Loucy (cell line): ENCODE data around the gene TMEM182.

Experiments used
- H2AFZ ChIP-seq: fragments of 200-600 bp; sonication (generic); 2 replicates; pipeline ENCODE4 v1.6.0; 2016; ENCODE audit warnings: antibody characterized with exemption, mild to moderate bottlenecking, low read length, moderate library complexity
- H3F3A ChIP-seq: fragments of 200-600 bp; 2 replicates; pipeline ENCODE4 v1.6.0; 2016; ENCODE audit warnings: antibody characterized with exemption, low read depth, mild to moderate bottlenecking
- H3K27me3 ChIP-seq: fragments of 200-600 bp; sonication (generic); 2 replicates; pipeline ENCODE4 v1.6.1; 2014; ENCODE audit warnings: low read length, mild to moderate bottlenecking; ENCODE audit not compliant: insufficient read depth, poor library complexity, severe bottlenecking
- H3K36me3 ChIP-seq: fragments of 200-600 bp; sonication (generic); 2 replicates; pipeline ENCODE4 v1.6.1; 2016; ENCODE audit warnings: low read length; ENCODE audit not compliant: insufficient read depth
- H3K4me1 ChIP-seq: fragments of 200-600 bp; sonication (generic); 2 replicates; pipeline ENCODE4 v1.5.1; 2014; ENCODE audit warnings: low read length, mild to moderate bottlenecking; ENCODE audit not compliant: insufficient read depth, poor library complexity, severe bottlenecking
- H3K4me2 ChIP-seq: fragments of 200-600 bp; sonication (generic); 2 replicates; pipeline ENCODE4 v1.6.0; 2014; ENCODE audit warnings: antibody characterized with exemption, low read length, low read depth, mild to moderate bottlenecking; ENCODE audit not compliant: poor library complexity, severe bottlenecking
- H3K4me3 ChIP-seq: fragments of 200-600 bp; sonication (generic); 2 replicates; pipeline ENCODE4 v1.5.1; 2014; ENCODE audit warnings: low read length, mild to moderate bottlenecking, mixed read lengths; ENCODE audit not compliant: poor library complexity, severe bottlenecking
- H3K79me2 ChIP-seq: fragments of 200-600 bp; sonication (generic); 2 replicates; pipeline ENCODE4 v1.6.1; 2014; ENCODE audit warnings: low read length; ENCODE audit not compliant: insufficient read depth
- H3K9ac ChIP-seq: fragments of 200-600 bp; sonication (generic); 2 replicates; pipeline ENCODE4 v1.6.0; 2014; ENCODE audit warnings: mild to moderate bottlenecking, low read depth, low read length, moderate library complexity; ENCODE audit not compliant: poor library complexity, severe bottlenecking
- H3K9me2 ChIP-seq: fragments of 200-600 bp; sonication (generic); replicated peaks from 2 replicates; pipeline ENCODE4 v1.6.1; 2016; ENCODE audit warnings: low read depth, low read length, mixed read lengths
- H3K9me3 ChIP-seq: fragments of 200-600 bp; sonication (generic); 2 replicates; pipeline ENCODE4 v1.6.1; 2014; ENCODE audit warnings: mild to moderate bottlenecking, antibody characterized with exemption, low read length, low read depth; ENCODE audit not compliant: insufficient read depth
- H4K20me1 ChIP-seq: fragments of 200-600 bp; sonication (generic); 2 replicates; pipeline ENCODE4 v1.6.0; 2014; ENCODE audit warnings: antibody characterized with exemption, low read length, mild to moderate bottlenecking; ENCODE audit not compliant: insufficient read depth, poor library complexity, severe bottlenecking
- EZH2phosphoT487 ChIP-seq: fragments of 200-600 bp; IDR thresholded peaks from 2 replicates; pipeline ENCODE4 v1.6.1; 2018; ENCODE audit warnings: antibody characterized with exemption, mild to moderate bottlenecking, moderate library complexity, borderline replicate concordance
- TF ChIP-seq, protein P1 (sequence below): fragments of 200-600 bp; sonication (generic); conservative IDR thresholded peaks from 2 replicates; pipeline ENCODE4 v1.5.1; 2014; ENCODE audit warnings: mild to moderate bottlenecking, antibody characterized with exemption, low read length

The TMEM182 gene

DNA sequence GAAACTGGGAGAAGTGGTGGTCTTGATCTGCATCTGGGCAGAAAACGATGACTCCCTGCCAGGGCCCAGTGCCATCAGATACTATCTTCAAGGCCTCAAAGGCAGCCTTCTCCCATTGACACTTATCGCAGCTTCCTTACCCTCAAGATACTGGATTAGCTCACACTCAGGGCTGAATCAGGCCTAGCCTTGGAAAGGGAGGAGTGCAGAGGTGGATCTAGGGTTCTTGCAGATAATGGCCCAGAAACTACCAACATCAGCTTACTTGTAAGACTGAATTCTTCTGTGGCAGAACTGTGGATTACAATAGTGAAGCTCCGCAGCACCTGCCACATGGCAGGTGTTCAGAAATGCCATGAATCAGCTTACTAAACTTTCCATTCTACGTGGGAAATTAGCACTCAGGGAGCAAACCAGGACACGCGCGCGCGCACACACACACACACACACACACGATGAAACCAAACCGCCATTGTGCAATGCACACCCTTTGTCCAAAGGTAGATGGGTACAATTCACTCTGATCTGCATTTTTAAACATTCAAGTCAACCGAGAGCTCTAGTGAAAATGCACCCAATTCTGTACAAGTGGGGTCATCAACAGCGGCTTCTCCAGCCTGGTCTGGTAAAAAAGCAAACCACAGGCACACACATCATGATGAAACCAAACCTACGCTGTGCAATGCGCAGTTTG is 26.3 kb upstream of the TMEM182 start:
- Histone ChIP-seq H2AFZ (no peak overlapping the region), H3K27me3 (no peaks in the 10 kb centered on the region), H3K79me2 (peaks cover 39% of the 10 kb centered on the region), H3K4me2 (peak overlapping the region; percentile 71), H3K4me1 (peaks cover 51% of the 10 kb centered on the region), H3K9me2 (no peaks in the 10 kb centered on the region), H3K9me3 (no peaks in the 10 kb centered on the region), H3K36me3 (peaks cover 7% of the 10 kb centered on the region; the same call in 1 of the 2 replicates), H3K4me3 (peak overlapping the region; percentile 83), H4K20me1 (peaks cover 11% of the 10 kb centered on the region), H3K9ac (peak overlapping the region; percentile 76), H3F3A (no peaks in the 10 kb centered on the region)
- TF ChIP-seq, protein P1, sequence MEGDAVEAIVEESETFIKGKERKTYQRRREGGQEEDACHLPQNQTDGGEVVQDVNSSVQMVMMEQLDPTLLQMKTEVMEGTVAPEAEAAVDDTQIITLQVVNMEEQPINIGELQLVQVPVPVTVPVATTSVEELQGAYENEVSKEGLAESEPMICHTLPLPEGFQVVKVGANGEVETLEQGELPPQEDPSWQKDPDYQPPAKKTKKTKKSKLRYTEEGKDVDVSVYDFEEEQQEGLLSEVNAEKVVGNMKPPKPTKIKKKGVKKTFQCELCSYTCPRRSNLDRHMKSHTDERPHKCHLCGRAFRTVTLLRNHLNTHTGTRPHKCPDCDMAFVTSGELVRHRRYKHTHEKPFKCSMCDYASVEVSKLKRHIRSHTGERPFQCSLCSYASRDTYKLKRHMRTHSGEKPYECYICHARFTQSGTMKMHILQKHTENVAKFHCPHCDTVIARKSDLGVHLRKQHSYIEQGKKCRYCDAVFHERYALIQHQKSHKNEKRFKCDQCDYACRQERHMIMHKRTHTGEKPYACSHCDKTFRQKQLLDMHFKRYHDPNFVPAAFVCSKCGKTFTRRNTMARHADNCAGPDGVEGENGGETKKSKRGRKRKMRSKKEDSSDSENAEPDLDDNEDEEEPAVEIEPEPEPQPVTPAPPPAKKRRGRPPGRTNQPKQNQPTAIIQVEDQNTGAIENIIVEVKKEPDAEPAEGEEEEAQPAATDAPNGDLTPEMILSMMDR = no peak
- no peak for TF ChIP-seq EZH2phosphoT487

DNA sequence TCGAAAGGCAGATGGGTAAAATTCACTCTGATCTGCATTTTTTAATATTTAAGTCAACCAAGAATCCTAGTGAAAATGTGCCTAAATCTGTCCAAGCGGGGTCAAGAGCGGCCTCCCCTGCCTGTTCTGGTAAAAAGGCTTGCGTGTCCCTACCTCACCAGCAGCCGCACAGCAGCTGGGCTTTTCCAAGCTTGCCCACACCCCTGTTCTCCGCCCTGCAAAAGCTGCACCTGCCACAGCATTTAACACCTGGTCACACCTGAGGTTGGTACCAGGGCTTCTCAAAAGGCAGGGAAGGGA is 25.8 kb upstream of the TMEM182 start:
- H4K20me1 ChIP-seq = peaks cover 11% of the 10 kb centered on the region
- H3K79me2 ChIP-seq = peaks cover 39% of the 10 kb centered on the region
- H3K9me2 ChIP-seq = no peaks in the 10 kb centered on the region
- H3K4me1 ChIP-seq = peaks cover 51% of the 10 kb centered on the region
- H3K9me3 ChIP-seq = no peaks in the 10 kb centered on the region
- H3K36me3 ChIP-seq = peaks cover 7% of the 10 kb centered on the region; the same call in 1 of the 2 replicates
- H3K4me2 ChIP-seq = peak overlapping the region; percentile 71
- peak overlapping the region; percentile 76 for H3K9ac ChIP-seq
- H3K27me3 ChIP-seq = no peaks in the 10 kb centered on the region
- H3F3A ChIP-seq = no peaks in the 10 kb centered on the region
- peak overlapping the region; percentile 90 for H2AFZ ChIP-seq
- peak overlapping the region; percentile 83 for H3K4me3 ChIP-seq
- TF ChIP-seq EZH2phosphoT487 = no peak
- TF ChIP-seq, protein P1 = no peak

DNA sequence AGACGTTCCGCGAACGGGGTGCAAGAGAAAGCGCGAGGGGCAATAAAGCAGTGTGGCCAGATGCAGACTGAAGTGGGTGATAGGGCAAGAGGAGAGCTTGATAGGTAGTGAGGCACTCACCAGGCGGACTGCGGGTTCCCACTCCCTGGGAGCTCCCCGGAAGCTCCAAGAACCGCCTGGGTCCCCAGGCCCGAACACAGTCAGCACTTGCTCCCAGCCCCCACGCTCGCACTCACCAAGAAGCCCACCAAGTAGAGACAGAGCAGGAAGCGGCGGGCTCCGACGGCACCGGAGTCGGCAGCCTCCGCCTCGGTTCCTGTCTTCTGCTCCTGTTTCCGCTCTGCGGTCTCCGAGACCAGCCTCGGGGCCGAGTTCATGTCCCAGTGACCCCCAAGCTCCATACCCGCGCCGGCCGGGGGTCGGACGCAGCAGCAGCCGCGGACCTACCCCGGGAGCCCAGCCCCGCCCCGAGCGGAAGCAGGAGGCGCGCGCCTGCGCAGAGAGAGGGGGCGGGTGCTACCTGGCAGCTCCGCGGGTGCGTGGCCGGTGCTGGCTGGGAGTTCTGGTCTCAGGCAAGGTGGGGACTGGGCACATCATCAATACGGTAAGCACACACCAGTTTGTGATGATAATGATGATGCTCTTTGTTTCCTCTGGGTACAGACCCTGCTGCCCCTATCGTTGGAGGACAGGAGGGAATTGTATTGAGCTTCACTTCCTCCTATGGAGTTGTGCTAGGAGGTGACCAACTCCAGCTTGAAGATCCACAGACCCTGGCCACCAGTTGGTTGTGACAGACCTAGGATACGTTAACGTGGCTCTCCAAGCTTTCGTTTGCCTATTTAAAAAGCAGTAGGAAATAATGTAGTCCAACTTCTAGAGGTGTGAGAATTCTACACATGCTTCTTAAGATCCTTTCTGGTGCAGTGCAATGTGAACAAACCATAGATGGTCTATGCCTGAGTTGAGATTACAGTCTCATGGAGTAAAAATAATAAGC is 25.1 kb upstream of the TMEM182 start:
- Histone ChIP-seq H3K9me2 (no peaks in the 10 kb centered on the region), H3K4me2 (peak overlapping the region; percentile 71), H3K27me3 (no peaks in the 10 kb centered on the region), H3K36me3 (peaks cover 4% of the 10 kb centered on the region; the same call in 1 of the 2 replicates), H3K9me3 (no peaks in the 10 kb centered on the region), H3K4me3 (peak overlapping the region; percentile 83), H2AFZ (peak overlapping the region; percentile 90), H3F3A (no peaks in the 10 kb centered on the region), H4K20me1 (peaks cover 11% of the 10 kb centered on the region), H3K4me1 (peaks cover 51% of the 10 kb centered on the region), H3K79me2 (peaks cover 39% of the 10 kb centered on the region), H3K9ac (peak overlapping the region; percentile 76)
- TF ChIP-seq EZH2phosphoT487 = no peak
- TF ChIP-seq, protein P1 = no peak
